Measurements from ENCODE around the gene FBXL14.
A peak's percentile ranks its signal among the peaks of the same experiment; 100 is the strongest.

Gene FBXL14

GRCh38 chr12:1594261-1595025 lies at the start of gene FBXL14:
Gene FBXL14 (minus strand): TSS chr12:1594581. CDS start chr12:1594066, 515 bp downstream.
- DNase-seq = peak; percentile 86

- DNase-seq = no peak
Measured at GRCh38 chr12:1643905-1644533, 49.6 kb upstream of the FBXL14 start.

GRCh38 chr12:1643043-1643442 lies 48.7 kb upstream of the FBXL14 start:
- DNase-seq = no peak

GRCh38 chr12:1642513-1642912 lies 48.1 kb upstream of the FBXL14 start:
- no peak for DNase-seq

- DNase-seq = no peak
Measured at GRCh38 chr12:1640328-1641234, 46.2 kb upstream of the FBXL14 start.

GRCh38 chr12:1639538-1639937 lies 45.2 kb upstream of the FBXL14 start:
- DNase-seq = no peak

- no peak for DNase-seq
Measured at GRCh38 chr12:1638203-1638602, 43.8 kb upstream of the FBXL14 start.

GRCh38 chr12:1635301-1636095 lies 41.1 kb upstream of the FBXL14 start:
- DNase-seq = no peak

- DNase-seq = peak; percentile 62
Measured at GRCh38 chr12:1634590-1635191, 40.3 kb upstream of the FBXL14 start.

GRCh38 chr12:1634149-1634548 lies 39.8 kb upstream of the FBXL14 start:
- no peak for DNase-seq

- DNase-seq = no peak
Measured at GRCh38 chr12:1633459-1633858, 39.1 kb upstream of the FBXL14 start.

- no peak for DNase-seq
Measured at GRCh38 chr12:1632702-1633101, 38.3 kb upstream of the FBXL14 start.

GRCh38 chr12:1630827-1631591 lies 36.6 kb upstream of the FBXL14 start:
- DNase-seq = no peak

GRCh38 chr12:1630133-1630826 lies 35.9 kb upstream of the FBXL14 start:
- peak; percentile 15 for DNase-seq

GRCh38 chr12:1629338-1630132 lies 35.2 kb upstream of the FBXL14 start:
- DNase-seq = no peak

- no peak for DNase-seq
Measured at GRCh38 chr12:1628666-1629337, 34.4 kb upstream of the FBXL14 start, which contains the start of gene WNT5B. Gene WNT5B (plus strand): TSS chr12:1629231. CDS start chr12:1631355, 2,124 bp downstream.

- no peak for DNase-seq
Measured at GRCh38 chr12:1622406-1622805, 28.0 kb upstream of the FBXL14 start.

- no peak for DNase-seq
Measured at GRCh38 chr12:1620092-1620491, 25.7 kb upstream of the FBXL14 start.

GRCh38 chr12:1619587-1619986 lies 25.2 kb upstream of the FBXL14 start:
- DNase-seq = no peak

Data from stimulated activated CD4-positive, alpha-beta T cell treated with anti-CD3 and anti-CD28 coated beads, Interleukin-12 subunit alpha, Interleukin-12 subunit beta, amount 100 ng/mL, for 4 hours (primary cell).